CD14-positive monocyte (primary cell): ENCODE data around the gene PBX4. TPM values are rescaled to one million over a fixed set of nuclear protein-coding genes. Genes with fewer than 3 reads are reported as not detected.

Experiments
- DNase-seq, 3 donors: peaks; one replicate each; pipeline ENCODE4 v3.0.0-alpha.2; 2011 to 2022
- H2AFZ ChIP-seq: 2 replicates; pipeline ENCODE4 v1.6.0; 2012; ENCODE audit warnings: mild to moderate bottlenecking, low read depth, low read length, inconsistent platforms; ENCODE audit not compliant: insufficient read depth, poor library complexity, severe bottlenecking
- H3K27ac ChIP-seq, 2 donors: 1 replicate in 1 of 2; 2 replicates in 1 of 2; pipeline ENCODE4 v1.5.1; 2012 to 2013; ENCODE audit warnings: low read length in 2 of 2, control low read depth in 1 of 2, inconsistent platforms in 1 of 2, low read depth in 1 of 2, mild to moderate bottlenecking in 1 of 2
- H3K27me3 ChIP-seq, 2 donors: one replicate each; pipeline versions ENCODE4 v1.6.0 to v1.6.1; 2011 to 2013; ENCODE audit warnings: low read length in 2 of 2; ENCODE audit not compliant: control insufficient read depth in 2 of 2, insufficient read depth in 2 of 2
- H3K36me3 ChIP-seq, 2 donors: replicated peaks in 1 of 2; 1 replicate in 1 of 2; 2 replicates in 1 of 2; pipeline versions ENCODE4 v1.5.1 to v1.6.1; 2012 to 2013; ENCODE audit warnings: low read length in 2 of 2, control low read depth in 1 of 2, inconsistent platforms in 1 of 2, mild to moderate bottlenecking in 1 of 2; ENCODE audit not compliant: insufficient read depth in 2 of 2, control insufficient read depth in 1 of 2
- H3K4me1 ChIP-seq, 2 donors: 1 replicate in 1 of 2; 2 replicates in 1 of 2; pipeline versions ENCODE4 v1.5.1 to v1.6.1; 2012 to 2013; ENCODE audit warnings: low read length in 2 of 2, control low read depth in 1 of 2, inconsistent platforms in 1 of 2, mild to moderate bottlenecking in 1 of 2, moderate library complexity in 1 of 2; ENCODE audit not compliant: insufficient read depth in 2 of 2, control insufficient read depth in 1 of 2
- H3K4me2 ChIP-seq: replicated peaks from 2 replicates; pipeline ENCODE3; 2012; ENCODE audit warnings: low read length, moderate library complexity, mild to moderate bottlenecking; ENCODE audit not compliant: poor library complexity, severe bottlenecking; ENCODE audit errors: extremely low read depth
- H3K4me3 ChIP-seq, 3 experiments: fragments of 200-600 bp in 1 of 3; sonication (generic) in 1 of 3; replicated peaks in 1 of 3; 1 replicate in 2 of 3; 2 replicates in 1 of 3; pipeline ENCODE4 v1.5.1; 2011 to 2013; ENCODE audit warnings: low read length in 3 of 3, mild to moderate bottlenecking in 3 of 3, control low read depth in 2 of 3, low read depth in 2 of 3, inconsistent platforms in 1 of 3, moderate library complexity in 1 of 3
- H3K79me2 ChIP-seq: 2 replicates; pipeline ENCODE4 v1.6.0; 2012; ENCODE audit warnings: mild to moderate bottlenecking, control low read depth, inconsistent platforms, low read length, moderate library complexity; ENCODE audit not compliant: insufficient read depth
- H3K9ac ChIP-seq: 2 replicates; pipeline ENCODE4 v1.6.0; 2017; ENCODE audit warnings: low read length, mild to moderate bottlenecking; ENCODE audit not compliant: insufficient read depth, poor library complexity, severe bottlenecking
- H3K9me3 ChIP-seq, 2 donors: replicated peaks in 1 of 2; 1 replicate in 1 of 2; 2 replicates in 1 of 2; pipeline versions ENCODE4 v1.5.1 to v1.6.1; 2012 to 2013; ENCODE audit warnings: low read length in 2 of 2, control low read depth in 1 of 2; ENCODE audit not compliant: control insufficient read depth in 1 of 2, insufficient read depth in 1 of 2
- H4K20me1 ChIP-seq: 2 replicates; pipeline ENCODE4 v1.6.0; 2012; ENCODE audit warnings: mild to moderate bottlenecking, low read length, control low read depth, moderate library complexity; ENCODE audit not compliant: insufficient read depth
- H3K27ac Mint-ChIP-seq, 7 donors: one replicate each; pipeline ENCODE4 v1.8.0; 2020; ENCODE audit warnings: mild to moderate bottlenecking in 7 of 7, mixed read lengths in 7 of 7, moderate library complexity in 6 of 7, inconsistent platforms in 2 of 7
- H3K27me3 Mint-ChIP-seq, 3 donors: one replicate each; pipeline ENCODE4 v1.8.0; 2021 to 2022; ENCODE audit warnings: low read depth in 3 of 3, mild to moderate bottlenecking in 3 of 3, mixed read lengths in 3 of 3, moderate library complexity in 3 of 3, inconsistent platforms in 1 of 3
- H3K36me3 Mint-ChIP-seq, 2 donors: one replicate each; pipeline ENCODE4 v1.8.0; 2020; ENCODE audit warnings: mixed read lengths in 2 of 2, inconsistent platforms in 1 of 2, mild to moderate bottlenecking in 1 of 2
- H3K4me1 Mint-ChIP-seq: one replicate; pipeline ENCODE4 v1.8.0; 2020; ENCODE audit warnings: mild to moderate bottlenecking, mixed read lengths
- H3K4me3 Mint-ChIP-seq, 2 donors: one replicate each; pipeline ENCODE4 v1.8.0; 2020; ENCODE audit warnings: mild to moderate bottlenecking in 2 of 2, mixed read lengths in 2 of 2, moderate library complexity in 1 of 2
- H3K9me3 Mint-ChIP-seq, 7 donors: one replicate each; pipeline ENCODE4 v1.8.0; 2020 to 2022; ENCODE audit warnings: mixed read lengths in 7 of 7, mild to moderate bottlenecking in 6 of 7, moderate library complexity in 6 of 7, inconsistent platforms in 2 of 7
- CTCF ChIP-seq: fragments of 200-600 bp; IDR thresholded peaks from one replicate; pipeline ENCODE4 v1.8.0; 2022; ENCODE audit warnings: antibody characterized with exemption, mild to moderate bottlenecking
- WGBS: methylation state at CpG from one replicate; pipeline ENCODE4 v1.1.5; 2013; ENCODE audit warnings: missing lambda C conversion rate; ENCODE audit not compliant: insufficient coverage; 5-methylcytosine and 5-hydroxymethylcytosine counted together
- intact Hi-C, 2 donors: fragments of 100-400 bp; cut with micrococcal nuclease; formaldehyde crosslinking; loops; one replicate each; pipeline versions ENCODE4 v1.15.0 to v1.15.1; 2023
- polyA plus RNA-seq, 3 donors: library from polyadenylated mRNA; depleted of rRNA in 1 of 3; unstranded in 2 of 3; stranded (reverse) in 1 of 3; fragments of 300-500 nt in 2 of 3; fragments of >200 nt in 1 of 3; fragmentation: Illumina TruSeq in 2 of 3; gene quantifications; 1 replicate in 2 of 3; 2 replicates in 1 of 3; pipeline ENCODE4 v1.2.3, GENCODE V29; 2012 to 2021

PBX4 gene
- polyA plus RNA-seq, 3 donors, result 2.4 TPM; not detected in 2

- H3K4me3 Mint-ChIP-seq, result no peak overlapping the region
- H3K27me3 Mint-ChIP-seq, result peaks cover under 1 to 2% (median under 1%) of the 10 kb centered on the region in 3 donors
- WGBS, result 95% methylated on average over 5 of the region's 6 CpGs
- Histone ChIP-seq H3K27ac (no peak overlapping the region), H3K79me2 (no peaks in the 10 kb centered on the region), H3K9me3 (no peaks in the 10 kb centered on the region), H3K36me3 (no peaks in the 10 kb centered on the region), H2AFZ (no peak overlapping the region), H3K4me2 (no peak overlapping the region), H3K4me1 (peaks cover 0 to 4% of the 10 kb centered on the region in 2 donors), H3K9ac (no peak overlapping the region), H4K20me1 (no peaks in the 10 kb centered on the region), H3K4me3 (no peak overlapping the region), H3K27me3 (no peaks in the 10 kb centered on the region)
- H3K27ac Mint-ChIP-seq, result peak overlapping the region in 1 of 7 donors; percentile 12
- no peak for DNase-seq
- TF ChIP-seq CTCF, result no peak
- H3K4me1 Mint-ChIP-seq, result peaks cover 4% of the 10 kb centered on the region
- peaks cover 0 to 3% (median 0%) of the 10 kb centered on the region in 7 donors for H3K9me3 Mint-ChIP-seq
- intact Hi-C loops, result no loop called here
- H3K36me3 Mint-ChIP-seq, result no peaks in the 10 kb centered on the region
Measured at GRCh38 chr19:19578252-19578651, 40.2 kb downstream of the PBX4 start.

GRCh38 chr19:19575411-19575810, 43.1 kb downstream of the PBX4 start:
- peaks cover 0 to 3% (median 0%) of the 10 kb centered on the region in 7 donors for H3K9me3 Mint-ChIP-seq
- no peak for TF ChIP-seq CTCF
- no peaks in the 10 kb centered on the region for H3K36me3 Mint-ChIP-seq
- 96% methylated on average over 6 of the region's 6 CpGs for WGBS
- no peaks in the 10 kb centered on the region for H3K36me3 ChIP-seq
- no peak overlapping the region for H3K9ac ChIP-seq
- H3K9me3 ChIP-seq, result no peaks in the 10 kb centered on the region
- no peak for DNase-seq
- intact Hi-C loops, result no loop called here
- no peaks in the 10 kb centered on the region for H4K20me1 ChIP-seq
- no peaks in the 10 kb centered on the region for H3K27me3 ChIP-seq
- H3K79me2 ChIP-seq, result no peaks in the 10 kb centered on the region
- no peak overlapping the region for H3K4me3 Mint-ChIP-seq
- H3K4me2 ChIP-seq, result no peak overlapping the region
- H3K4me1 Mint-ChIP-seq, result no peaks in the 10 kb centered on the region
- H3K4me3 ChIP-seq, result no peak overlapping the region
- peak overlapping the region in 1 of 7 donors; percentile 12 for H3K27ac Mint-ChIP-seq
- no peak overlapping the region for H3K27ac ChIP-seq
- no peaks in the 10 kb centered on the region for H3K4me1 ChIP-seq
- no peak overlapping the region for H2AFZ ChIP-seq
- peaks cover 2 to 4% (median 2%) of the 10 kb centered on the region in 3 donors for H3K27me3 Mint-ChIP-seq
